ENCODE data around the gene INO80C.
A peak's percentile ranks its signal among the peaks of the same experiment; 100 is the strongest.

INO80C gene, protein sequence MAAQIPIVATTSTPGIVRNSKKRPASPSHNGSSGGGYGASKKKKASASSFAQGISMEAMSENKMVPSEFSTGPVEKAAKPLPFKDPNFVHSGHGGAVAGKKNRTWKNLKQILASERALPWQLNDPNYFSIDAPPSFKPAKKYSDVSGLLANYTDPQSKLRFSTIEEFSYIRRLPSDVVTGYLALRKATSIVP

DNA sequence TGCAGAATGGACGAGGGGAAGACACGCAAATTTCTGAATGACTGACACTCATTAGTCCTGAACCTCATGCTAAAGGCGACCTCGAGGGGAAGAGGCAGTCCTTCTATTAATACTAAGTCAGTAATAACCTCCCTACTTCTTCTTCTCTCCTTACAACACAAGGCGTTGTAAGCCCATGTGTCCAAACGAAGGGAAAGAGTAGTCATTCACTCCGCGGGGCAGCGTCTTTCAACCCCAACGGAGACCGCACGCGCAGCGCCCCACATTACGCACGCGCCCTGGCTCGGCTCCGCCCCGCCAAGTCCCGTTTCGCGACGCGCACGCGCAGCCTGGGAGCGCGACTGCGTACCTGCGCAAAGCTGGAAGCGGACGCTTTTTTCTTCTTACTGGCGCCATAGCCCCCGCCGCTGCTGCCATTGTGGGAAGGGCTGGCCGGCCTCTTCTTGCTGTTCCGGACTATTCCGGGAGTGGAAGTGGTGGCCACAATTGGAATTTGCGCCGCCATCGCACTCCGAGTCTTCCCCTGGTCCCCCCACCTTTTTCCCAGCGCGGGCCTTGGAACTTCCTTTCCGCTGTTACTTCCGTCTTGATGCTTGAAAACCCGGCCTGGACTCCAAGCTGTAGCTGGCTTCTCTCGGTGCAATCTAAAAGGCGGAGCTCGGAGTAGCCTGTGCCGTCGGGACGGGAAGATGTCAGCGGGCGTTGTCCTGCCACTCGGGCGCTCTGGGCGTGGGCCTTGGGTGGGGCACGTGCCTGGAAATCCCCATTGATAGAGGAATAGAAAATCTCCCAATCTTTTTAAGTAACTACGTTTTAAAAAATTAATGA lies at the start of gene INO80C:
Gene INO80C (minus strand): TSS at position 591 of the 828 bp plus-strand sequence. CDS start 86 bp downstream, at position 505.
- peak; percentile 81 for DNase-seq

DNA sequence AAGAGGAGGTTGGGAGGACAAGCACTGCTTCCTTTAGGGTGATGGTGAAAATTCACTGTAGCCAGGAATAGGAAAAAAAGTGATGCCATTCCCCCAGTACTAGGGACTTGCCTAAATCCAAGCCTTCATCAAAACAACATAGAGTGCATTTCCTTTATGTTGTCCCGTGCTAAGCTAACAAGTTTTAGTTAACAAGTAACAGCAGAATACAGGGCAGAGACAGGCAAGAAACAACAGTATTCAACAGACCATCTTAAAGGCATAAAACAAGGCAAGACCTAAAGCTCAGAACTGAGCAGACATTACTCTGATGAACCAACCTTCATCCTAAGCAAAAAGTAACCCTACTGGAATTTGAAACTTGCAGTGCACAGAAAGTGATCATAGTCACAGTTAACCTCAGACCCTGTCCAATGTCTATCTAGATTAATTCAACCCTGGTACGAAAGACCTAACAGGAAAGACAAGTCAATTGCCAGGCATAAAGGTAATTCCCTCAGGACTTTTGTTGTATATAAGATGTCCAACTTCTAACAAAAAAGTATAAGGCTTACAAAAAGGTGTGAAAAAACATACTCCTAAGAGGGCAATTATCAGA lies 49.3 kb upstream of the INO80C start:
- no peak for DNase-seq

DNA sequence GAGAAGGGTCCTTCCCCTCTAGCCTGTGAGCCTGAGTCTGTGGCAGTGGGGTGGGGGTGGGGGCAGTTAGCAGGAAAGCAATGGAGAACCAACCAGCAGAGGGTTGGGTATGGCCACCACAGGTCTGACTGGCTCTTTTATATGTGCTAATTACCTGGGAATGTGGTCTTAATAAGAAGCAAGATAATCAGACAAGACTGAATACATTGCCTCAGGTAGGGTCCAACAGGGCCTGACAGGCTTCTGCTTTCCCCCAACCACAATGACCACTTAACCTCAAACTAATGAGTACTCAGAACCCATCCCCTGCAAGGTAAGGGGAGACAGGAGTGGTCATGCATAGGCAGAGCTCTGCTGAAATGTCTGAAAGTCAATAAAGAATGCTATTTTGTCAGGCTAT lies 44.6 kb upstream of the INO80C start:
- DNase-seq = no peak

DNA sequence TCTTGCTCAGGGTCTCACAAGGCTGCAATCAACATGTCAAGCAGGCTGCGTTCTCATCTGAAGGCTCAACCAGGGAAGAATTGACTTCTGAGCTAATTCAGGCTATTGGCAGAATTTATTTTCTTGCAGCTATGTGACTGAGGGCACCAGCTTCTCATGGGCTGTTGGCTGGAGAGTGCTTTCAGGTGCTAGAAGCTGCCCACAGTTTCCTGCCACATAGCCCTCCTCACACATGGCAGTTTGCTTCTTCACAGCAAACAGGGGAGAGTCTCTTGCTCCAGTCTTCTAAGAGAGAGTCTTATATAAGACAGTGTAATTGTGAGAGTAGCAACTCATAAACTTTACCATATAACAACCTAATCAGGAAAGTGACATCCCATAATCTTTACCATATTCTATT lies 37.5 kb upstream of the INO80C start:
- no peak for DNase-seq

DNA sequence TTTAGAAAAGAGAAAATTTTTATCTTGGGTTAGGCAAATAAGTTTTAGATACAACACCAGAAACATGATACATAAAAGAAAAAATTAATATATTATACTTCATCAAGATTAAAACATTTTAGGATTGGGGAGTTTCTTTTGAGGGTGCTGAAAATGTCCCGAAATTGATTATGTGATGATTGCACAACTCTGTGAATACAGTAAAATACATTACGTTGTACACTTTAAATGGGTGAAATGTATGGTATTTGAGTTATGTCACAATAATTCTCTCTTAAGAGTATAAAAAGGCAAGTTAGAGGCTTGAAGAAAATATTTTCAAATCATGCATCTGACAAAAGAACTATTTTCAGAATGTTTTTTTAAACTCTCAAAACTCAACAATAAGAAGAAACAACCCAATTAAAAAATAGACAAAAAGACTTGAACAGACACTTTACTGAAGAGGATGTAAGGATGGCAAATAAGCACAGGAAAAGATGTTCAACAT lies 36.2 kb upstream of the INO80C start:
- DNase-seq = no peak

DNA sequence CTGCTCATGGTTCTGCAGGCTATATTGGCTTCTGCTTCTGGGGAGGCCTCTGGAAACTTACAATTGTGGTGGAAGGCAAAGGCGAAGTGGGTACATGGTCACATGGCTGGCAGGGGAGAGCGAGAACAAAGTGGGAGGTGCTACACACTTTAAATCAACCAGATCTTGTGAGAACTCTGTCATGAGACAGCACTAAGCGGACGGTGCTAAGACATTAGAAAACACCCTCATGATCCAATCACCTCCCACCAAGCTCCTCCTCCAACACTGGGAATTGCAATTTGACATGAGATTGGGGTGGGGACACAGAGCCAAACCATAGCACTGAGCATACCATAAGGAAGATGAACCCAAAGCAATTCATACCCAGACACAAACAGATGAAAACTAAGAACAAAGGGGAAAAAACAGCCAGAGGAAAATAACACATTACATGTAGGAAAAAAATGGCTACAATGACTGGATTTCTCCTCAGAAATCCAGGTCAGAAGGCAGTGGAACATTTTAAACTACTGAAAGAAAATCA lies 31.1 kb upstream of the INO80C start:
- DNase-seq = no peak

DNA sequence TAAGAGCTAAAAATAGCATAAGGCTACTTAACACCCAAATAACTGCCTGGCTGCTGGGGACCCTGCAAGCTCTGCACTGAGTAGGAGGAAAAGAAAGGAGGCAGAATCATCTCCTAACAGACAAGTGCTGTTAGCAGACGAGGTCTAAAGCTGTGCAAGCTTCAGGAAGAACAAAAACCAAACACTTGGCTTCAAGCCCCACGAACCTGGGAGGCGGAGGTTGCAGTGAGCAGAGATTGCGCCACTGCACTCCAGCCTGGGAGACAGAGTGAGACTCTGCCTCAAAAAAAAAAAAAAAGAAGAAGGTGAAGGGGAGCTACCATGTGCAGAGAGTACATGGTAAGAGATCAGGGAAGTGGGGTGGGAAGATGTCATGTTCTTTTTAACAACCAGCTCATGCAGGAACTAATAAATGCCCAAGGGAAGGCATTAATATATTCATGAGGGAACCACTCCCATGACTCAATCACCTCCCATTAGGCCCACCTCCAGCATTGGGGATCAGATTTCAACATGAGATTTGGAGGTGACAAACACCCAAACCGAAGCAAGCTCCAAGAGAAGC lies 28.8 kb upstream of the INO80C start:
- DNase-seq = no peak

DNA sequence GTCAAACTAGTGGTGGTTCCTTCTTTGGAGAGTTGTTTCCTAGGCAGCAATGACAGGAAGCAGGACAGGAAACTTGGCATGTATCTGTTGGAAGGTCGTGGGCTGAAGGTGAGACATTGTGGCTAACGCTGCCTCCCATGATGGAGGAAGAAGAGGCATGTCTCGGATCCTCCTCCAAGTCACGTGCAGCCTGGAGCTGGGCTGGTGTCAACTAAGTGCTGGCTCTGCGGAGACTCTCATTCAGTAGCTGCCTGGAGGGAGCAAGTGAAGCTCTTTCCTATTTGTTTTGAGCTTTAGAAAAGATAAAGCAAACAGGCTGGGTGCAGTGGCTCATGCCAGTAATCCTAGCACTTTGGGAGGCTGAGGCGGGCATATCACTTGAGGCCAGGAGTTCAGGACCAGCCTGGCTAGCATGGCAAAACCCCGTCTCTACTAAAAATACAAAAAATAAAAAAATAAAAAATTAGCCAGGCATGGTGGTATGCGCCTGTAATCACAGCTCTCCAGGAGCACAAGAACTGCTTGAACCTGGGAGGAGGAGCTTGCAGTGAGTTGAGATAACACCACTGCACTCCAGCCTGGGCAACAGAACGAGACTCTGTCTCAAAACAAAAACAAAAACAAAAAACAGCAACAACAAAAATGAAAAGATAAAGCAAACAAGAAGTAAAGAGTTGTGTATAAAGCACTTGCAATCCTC lies 28.2 kb upstream of the INO80C start:
- DNase-seq = no peak

DNA sequence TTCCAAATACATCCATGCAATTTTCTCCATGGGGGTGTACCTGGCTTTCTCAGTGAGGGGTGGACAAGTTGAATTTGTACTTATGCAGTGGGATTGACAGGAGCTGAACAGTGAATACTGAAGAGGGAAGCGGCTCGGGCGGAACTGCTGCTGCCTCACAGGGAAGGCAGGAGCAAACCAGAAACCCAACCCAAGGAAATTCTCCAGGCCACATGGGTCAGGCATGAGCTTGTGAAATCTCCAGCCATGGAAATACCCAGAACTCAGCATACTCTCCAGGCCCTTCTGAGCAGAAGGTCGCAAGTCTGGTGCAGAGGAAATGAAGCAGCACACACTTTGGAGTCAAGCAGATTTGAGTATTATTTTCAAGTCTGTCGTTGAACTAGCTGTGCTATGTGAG lies 26.5 kb upstream of the INO80C start:
- no peak for DNase-seq

DNA sequence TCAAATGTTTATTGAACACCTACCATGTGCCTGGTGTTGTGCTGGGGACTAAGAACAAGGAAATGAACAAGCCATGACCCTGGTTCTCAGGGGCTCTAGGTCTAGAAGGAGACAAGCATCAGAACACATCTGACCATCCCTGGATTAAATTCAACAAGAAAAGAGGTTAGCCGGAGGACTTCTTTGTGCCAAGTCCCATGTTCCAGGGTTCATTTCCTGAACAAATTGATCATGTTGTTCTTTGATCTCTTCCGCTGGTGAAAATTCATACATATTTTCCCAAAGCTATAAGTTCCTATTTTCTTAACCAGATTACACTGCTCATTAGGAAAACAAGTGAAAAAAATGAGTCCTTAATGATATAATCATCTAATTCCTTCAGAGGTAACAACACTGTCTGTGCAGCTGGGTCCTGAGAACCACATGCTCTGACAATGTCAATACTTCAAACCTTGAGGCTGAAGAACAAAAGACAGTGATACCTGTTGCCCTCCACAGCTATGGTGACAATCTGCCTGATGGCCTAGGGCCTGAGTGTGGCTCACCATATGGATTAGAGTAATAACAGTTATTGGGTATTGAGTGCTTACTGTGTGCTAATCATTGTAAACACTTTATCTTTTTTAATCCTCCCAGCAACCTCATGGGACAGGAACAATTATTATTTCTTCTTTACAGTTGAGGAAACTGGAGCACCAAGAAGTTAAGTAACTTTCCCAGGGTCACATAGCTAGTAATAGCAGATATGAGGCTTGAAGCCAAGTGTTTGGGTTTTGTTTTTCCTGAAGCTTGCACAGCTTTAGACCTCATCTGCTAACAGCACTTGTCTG lies 24.6 kb upstream of the INO80C start:
- no peak for DNase-seq

DNA sequence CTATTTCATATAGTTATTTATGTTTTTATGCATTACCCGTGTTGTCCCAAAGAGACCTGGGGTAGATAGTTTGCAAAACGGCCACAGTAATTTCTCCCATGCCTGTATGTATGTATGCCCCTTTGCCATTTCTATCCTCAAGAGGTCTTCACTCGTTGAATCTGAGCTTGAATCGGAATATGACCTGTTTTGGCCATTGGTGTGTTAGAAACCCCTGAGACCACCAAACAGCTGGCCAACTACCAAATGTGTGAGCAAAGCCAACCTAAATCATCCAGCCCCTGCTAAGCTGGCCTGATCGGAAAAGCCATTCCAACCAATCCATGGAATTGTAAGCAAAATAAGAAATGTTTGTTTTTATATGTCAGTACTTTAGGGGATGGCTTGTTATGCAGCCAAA lies 23.4 kb upstream of the INO80C start:
- no peak for DNase-seq

DNA sequence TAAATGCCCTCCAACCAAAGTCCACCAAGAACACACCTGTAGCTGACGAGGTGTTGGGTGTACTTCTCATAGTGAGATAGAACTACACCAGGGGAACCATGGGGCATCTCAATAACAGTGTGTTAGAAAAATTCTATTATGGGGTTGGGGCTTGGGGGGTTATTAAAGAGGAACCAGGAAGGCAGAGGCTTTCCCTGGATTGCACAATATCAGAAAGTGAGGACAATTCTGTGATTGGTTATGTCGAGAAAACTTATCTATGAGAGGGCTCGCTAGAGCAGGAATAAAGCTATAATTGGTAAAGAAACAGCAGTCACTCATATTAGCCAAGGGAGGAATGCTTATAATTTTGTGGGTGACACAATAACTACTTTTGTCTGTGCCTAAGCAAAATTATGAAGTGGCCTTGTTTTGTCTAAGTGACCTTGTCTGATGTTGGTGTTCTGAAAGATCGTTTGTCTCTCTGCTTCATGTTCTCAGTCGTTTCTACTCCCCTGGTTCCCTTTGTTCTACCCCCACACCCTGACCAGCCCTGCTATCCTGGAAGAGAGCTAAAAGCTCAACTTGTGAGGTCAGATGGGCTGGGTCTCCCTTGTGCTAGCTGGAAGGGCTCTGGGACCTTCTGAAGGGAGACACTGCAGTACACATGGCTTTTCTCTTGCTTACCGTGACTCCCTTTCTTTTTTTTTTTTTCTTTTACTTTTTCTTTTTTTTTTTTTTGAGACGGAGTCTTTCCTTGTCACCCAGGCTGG lies 21.6 kb upstream of the INO80C start:
- DNase-seq = no peak

DNA sequence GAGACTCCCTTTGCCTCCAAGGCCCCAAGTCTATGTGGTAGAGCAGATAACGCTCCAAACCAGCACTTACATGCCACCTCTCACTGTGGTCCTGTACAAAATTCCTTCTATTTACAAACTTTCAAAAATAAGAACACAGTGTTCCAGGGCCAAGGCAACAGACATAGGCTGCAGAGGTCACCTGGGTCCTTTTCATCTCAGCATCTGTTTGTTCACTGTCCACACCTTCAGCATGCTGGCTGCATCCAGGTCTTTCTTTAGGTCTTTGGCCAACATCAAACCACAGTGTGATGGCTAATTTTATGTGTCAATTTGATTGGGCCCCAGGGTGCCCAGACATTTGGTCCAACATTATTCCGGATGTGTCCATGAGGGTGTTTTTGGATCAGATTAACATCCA lies 20.0 kb upstream of the INO80C start:
- DNase-seq = no peak

DNA sequence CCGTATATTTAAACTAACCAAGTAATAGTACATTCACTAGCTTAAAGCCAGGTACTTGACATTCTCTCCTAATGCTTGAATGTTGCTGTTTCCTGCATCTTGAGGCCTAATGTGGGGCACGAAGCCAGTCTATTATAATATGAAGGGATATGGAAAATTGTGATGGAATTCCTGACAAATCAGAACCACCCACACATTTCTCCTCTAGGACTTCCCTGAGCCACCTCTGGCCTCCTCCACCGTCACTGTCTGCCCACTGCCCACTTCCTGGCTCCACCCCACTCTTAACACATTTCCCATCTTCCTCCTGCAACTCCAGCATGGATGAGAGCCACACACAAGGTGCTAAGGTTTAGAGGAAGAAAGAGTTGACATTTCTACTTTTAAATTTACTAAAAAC lies 19.0 kb upstream of the INO80C start:
- no peak for DNase-seq

DNA sequence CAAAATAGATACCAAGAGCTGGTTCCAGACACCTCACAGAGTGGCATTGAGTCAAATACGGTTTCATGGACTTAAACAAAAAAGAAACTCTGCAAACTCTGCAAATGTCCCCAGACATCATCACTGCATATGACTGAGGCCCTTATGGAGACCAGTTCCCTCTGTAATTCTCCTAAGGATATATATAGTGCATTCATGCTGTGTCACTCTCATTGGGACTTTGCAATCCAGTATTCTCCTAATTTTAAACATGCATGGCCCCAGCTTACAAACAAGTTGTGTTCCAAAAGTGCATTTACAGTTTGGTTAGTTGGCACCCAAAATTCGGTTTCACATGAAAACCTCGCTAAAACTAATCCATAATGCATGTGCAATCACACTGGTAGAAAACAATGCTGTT lies 18.6 kb upstream of the INO80C start:
- no peak for DNase-seq

DNA sequence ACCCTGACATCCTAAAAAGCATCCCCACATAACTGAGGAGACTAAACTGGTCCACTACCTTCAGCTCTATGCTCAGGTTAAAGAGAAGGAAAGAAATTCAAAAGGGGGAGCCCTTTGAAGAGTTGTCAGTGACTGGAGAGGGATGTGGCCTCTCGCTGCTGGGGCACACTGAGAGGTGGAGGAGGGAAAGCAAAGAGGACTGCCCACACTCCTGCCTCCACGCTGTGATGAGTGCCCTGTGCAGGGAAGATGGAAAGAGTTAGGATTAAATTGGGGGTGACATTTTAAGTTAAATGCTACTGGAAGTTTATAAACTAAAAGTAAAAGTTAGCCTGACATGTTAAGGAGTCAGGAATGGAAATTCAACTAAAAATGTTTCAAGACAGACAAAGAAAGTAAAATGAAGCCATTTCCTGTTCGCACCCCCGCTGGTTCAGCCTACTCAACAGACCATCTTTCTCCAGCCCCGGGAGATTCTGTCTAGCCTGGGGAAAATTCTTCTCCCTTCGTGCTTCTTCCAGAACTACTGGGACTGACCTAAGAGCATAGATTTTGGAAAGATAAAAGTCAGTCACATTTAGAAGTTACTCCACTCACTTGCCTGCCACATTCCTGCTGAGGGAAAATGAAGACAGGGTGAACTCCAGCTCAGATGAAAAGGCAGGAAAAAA lies 17.8 kb upstream of the INO80C start:
- no peak for DNase-seq

DNA sequence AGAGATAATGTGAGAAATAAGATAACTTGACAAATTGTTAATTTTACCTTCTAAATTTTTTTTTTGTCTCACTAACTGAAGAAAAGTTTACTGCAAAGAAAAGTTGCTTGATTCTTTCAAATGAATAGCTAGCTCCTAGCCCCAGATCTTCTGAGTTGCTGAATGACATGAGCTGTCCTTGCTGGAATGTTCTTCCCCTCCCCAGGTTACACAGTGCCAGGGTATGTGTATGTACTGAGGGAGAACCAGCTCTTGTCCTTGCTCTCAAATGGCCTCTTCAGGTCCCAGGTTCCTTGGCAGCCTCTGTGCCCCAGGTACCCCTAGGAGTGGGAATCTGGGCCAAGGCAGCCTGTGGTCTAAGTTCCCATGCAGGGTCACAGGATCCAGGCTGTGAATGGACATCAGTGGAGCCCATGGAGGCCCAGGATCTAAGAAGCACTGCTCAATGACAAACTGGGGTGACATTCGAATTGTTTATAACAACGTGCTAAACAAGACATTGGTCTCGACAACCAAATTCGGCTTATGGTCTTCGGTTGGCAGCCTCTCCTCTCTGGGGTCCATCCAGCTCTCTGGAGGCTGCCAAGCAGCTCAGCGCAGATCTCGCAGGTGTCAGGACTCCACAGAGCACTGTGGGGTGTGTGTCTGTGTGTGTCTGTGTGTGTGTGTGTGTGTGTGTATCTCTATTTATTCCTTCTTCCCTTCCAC lies 17.1 kb upstream of the INO80C start:
- no peak for DNase-seq

DNA sequence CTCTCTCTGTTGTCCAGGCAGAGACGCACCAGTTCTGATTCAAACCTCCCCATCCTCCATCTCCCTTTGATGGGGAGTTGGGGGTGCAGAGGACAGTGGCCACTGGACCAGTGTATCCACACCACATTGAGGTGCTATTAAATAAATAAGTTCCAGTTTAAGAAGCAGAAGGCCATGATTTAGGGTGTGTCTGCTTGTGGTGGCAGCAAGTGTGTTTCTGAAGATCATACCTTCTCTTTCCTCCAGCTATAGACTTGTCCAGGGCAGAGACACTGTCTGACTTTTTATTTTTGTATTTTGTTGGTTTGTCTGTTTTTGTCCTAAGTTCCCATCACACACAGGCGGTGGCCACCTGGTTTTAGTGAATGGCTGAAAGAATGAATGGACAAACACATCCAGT lies 16.5 kb upstream of the INO80C start:
- no peak for DNase-seq

DNA sequence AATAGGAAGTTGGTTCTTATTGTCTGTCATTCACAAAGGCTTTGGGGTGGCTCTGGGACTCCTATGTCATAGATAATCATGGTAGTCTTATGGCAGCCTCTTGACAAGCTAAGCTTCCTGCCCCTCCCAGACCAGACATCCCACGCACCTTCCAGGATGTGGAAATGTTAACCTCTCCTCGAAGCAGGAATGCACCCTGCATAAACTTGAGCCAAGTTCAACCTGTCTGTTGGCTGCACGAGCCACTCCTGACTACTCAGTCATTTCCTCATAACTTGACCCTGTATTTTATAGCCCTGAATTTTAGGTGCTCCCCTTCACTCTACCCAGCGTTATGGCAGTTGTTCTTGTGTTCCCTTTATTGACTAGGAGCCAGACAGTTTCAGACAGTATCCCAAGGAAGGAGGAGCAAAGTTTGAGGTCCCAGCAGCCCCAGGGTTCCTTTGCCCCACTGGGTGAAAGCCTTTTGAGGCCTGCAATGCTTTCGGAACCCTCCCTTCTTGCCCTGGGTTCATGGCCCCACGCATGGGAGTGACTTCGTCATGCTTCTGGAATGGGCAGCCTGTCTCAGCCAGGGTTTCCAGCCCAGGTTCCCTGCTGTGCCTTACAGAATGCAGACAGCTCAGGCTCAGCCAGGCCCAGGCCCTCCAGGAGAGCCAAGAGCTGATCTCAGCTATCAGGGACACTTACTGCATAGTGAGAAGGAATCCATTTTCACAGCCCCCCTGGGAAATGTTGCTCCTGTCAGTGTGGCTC lies 15.6 kb upstream of the INO80C start:
- peak; percentile 22 for DNase-seq
